OCI-LY7 (cell line): ENCODE data around the gene IL17RD. TPM values are rescaled to one million over a fixed set of nuclear protein-coding genes. Genes with fewer than 3 reads are reported as not detected.

Source experiments
- BruUV-seq: library from RNA; stranded (reverse); fragments of 400-500 nt; replicated peaks from 2 replicates; lab custom pipeline; 2021; lab: Mats Ljungman, UMichigan
- CTCF ChIA-PET: fragments of 300-600 bp; sonication (Branson Sonifier 250); formaldehyde crosslinking; loops from one replicate; lab custom pipeline; 2022; ENCODE audit warnings: antibody characterized with exemption; ENCODE audit not compliant: unreplicated experiment; lab: Charles Lee
- POLR2A ChIA-PET: fragments of 300-600 bp; sonication (Branson Sonifier 250); formaldehyde crosslinking; loops from one replicate; lab custom pipeline; 2022; ENCODE audit warnings: antibody characterized with exemption; lab: Charles Lee
- DNase-seq: peaks from one replicate; pipeline ENCODE4 v3.0.0-alpha.2; 2015; ENCODE audit warnings: low spot score
- H2AFZ ChIP-seq: fragments of 200-600 bp; sonication (generic), shearing (Covaris generic); 2 replicates; pipeline ENCODE4 v1.6.1; 2014; ENCODE audit warnings: mild to moderate bottlenecking, antibody characterized with exemption, low read length, moderate library complexity
- H3K27ac ChIP-seq: fragments of 200-600 bp; sonication (generic); 2 replicates; pipeline ENCODE4 v1.5.1; 2014; ENCODE audit warnings: mixed run types, low read depth, mild to moderate bottlenecking, moderate library complexity, low read length, inconsistent platforms; ENCODE audit not compliant: poor library complexity, severe bottlenecking
- H3K36me3 ChIP-seq: fragments of 200-600 bp; sonication (generic); 2 replicates; pipeline ENCODE4 v1.6.1; 2014; ENCODE audit warnings: mild to moderate bottlenecking, antibody characterized with exemption, low read length, moderate library complexity, mixed read lengths; ENCODE audit not compliant: insufficient read depth
- H3K4me1 ChIP-seq: fragments of 200-600 bp; sonication (generic); 2 replicates; pipeline ENCODE4 v1.5.1; 2014; ENCODE audit warnings: mild to moderate bottlenecking, low read length; ENCODE audit not compliant: insufficient read depth, poor library complexity, severe bottlenecking
- H3K4me2 ChIP-seq: fragments of 200-600 bp; sonication (generic); 2 replicates; pipeline ENCODE4 v1.6.1; 2014; ENCODE audit warnings: mild to moderate bottlenecking, low read length
- H3K4me3 ChIP-seq: fragments of 200-600 bp; sonication (generic); 2 replicates; pipeline ENCODE4 v1.5.1; 2014; ENCODE audit warnings: mild to moderate bottlenecking, low read depth, low read length; ENCODE audit not compliant: poor library complexity, severe bottlenecking
- H3K79me2 ChIP-seq: fragments of 200-600 bp; sonication (generic); 2 replicates; pipeline ENCODE4 v1.6.1; 2016; ENCODE audit warnings: low read depth, mild to moderate bottlenecking, low read length, moderate library complexity, mixed read lengths; ENCODE audit not compliant: insufficient read depth
- H3K9me2 ChIP-seq: fragments of 200-600 bp; sonication (generic); 2 replicates; pipeline ENCODE4 v1.6.1; 2016; ENCODE audit warnings: mild to moderate bottlenecking, low read length, mixed read lengths; ENCODE audit not compliant: insufficient read depth
- H3K9me3 ChIP-seq: fragments of 200-600 bp; sonication (generic); 2 replicates; pipeline ENCODE4 v1.6.1; 2014; ENCODE audit warnings: mild to moderate bottlenecking, mixed run types, low read length, mixed read lengths
- H4K20me1 ChIP-seq: fragments of 200-600 bp; sonication (generic); 2 replicates; pipeline ENCODE4 v1.6.1; 2014; ENCODE audit warnings: mild to moderate bottlenecking, antibody characterized with exemption, low read length, moderate library complexity, mixed read lengths; ENCODE audit not compliant: insufficient read depth
- CTCF ChIP-seq: fragments of 200-600 bp; sonication (generic); conservative IDR thresholded peaks from 2 replicates; pipeline ENCODE4 v1.5.1; 2014; ENCODE audit warnings: mild to moderate bottlenecking, antibody characterized with exemption, low read length, moderate library complexity, mixed read lengths
- EZH2phosphoT487 ChIP-seq: fragments of 200-600 bp; sonication (generic); IDR thresholded peaks from 2 replicates; pipeline ENCODE4 v1.6.1; 2018; ENCODE audit warnings: low read depth, borderline replicate concordance, mild to moderate bottlenecking, mixed run types, antibody characterized with exemption, low read length, moderate library complexity, mixed read lengths
- intact Hi-C: fragments of 100-400 bp; cut with micrococcal nuclease; formaldehyde crosslinking; loops from one replicate; pipeline ENCODE4 v1.10.0; 2022; ENCODE audit not compliant: unreplicated experiment
- total RNA-seq, 2 experiments: library from RNA; depleted of rRNA in 1 of 2; stranded (reverse); fragments of >200 nt in 1 of 2; shearing (Covaris generic) in 1 of 2; gene quantifications; 2 replicates each; pipeline ENCODE4 v1.2.3, GENCODE V29; 2014 to 2022

The IL17RD gene
- total RNA-seq, 2 experiments from 2014 or later = 0.06 to 0.36 TPM

DNA sequence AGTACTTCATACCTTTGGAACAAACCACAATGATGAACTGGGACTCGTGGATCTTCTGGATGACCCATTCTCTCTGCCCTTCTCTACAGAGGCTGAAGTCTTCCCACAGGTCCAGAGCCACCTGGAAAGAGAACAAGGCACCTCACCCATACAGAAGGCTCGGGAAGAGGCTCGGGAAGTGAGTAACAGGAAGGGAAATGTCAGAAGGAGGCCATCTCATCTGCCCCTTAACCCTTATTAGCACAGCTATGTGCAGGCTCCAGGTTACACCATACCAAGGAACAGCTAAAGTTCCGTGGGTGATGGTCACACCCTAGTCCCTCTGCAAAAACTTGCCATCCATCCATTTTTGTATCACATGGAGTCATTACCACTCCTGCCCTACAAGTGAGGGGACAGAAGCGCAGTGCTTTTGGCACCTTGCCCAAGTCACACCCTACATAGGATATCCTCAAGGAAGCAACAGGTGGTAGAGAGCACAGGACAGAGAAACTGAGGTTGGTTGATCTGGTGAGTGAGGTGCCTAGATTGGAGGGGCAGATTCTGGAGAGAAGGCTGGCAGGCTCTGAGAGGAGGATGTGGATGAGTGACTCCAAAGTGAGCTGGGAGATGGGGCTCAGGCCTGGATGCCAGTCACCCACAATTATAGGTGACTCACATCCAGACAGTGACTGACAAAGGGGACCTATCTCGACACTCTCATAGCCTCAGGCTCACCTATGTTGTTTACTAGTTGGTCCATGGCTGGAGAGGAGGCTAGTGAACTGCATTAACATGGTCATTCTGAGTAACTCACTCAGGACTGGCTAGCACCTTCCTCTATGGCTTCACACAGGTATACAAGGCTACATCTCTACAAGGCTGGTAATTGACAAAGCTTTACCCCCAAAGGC, 66.5 kb downstream of the IL17RD start:
- H3K79me2 ChIP-seq = no peaks in the 10 kb centered on the region
- intact Hi-C loops = no loop called here
- H3K36me3 ChIP-seq = no peaks in the 10 kb centered on the region
- no peak overlapping the region for H3K27ac ChIP-seq
- no peak for DNase-seq
- H3K4me1 ChIP-seq = peaks cover 27% of the 10 kb centered on the region
- no peaks in the 10 kb centered on the region for H3K9me3 ChIP-seq
- no peak overlapping the region for H3K4me2 ChIP-seq
- no peak overlapping the region for H2AFZ ChIP-seq
- H3K9me2 ChIP-seq = no peaks in the 10 kb centered on the region
- ChIA-PET CTCF (no interaction called here), POLR2A (interaction anchor here (0.6 kb wide), 2 partner anchors 25 to 378 kb away, joined by 3 read pairs; no protein-coding TSS in a partner anchor)
- H3K4me3 ChIP-seq = no peak overlapping the region
- no peaks in the 10 kb centered on the region for H4K20me1 ChIP-seq
- no TSS peak for BruUV-seq
- TF ChIP-seq CTCF (no peak), EZH2phosphoT487 (no peak)

DNA sequence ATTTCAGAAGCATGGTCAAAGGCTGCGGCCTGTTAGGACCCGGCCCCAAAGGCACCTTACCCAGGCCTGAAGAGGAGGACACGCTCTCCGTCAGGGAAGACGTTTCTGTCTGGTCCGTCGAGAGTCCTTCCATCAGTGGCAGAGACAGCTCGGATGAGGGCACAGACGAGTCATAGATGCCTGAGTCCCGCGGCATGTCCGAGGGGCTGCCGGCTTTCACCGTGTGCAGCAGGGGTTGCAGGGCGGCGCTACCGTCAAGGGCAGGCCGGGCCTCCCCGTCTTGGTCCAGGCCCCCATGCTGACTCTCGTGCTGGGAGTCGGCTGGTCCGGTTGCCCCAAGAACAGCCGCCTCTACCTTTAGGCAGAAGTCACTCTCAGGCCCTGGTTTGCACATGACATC, 67.6 kb downstream of the IL17RD start:
- no TSS peak for BruUV-seq
- ChIA-PET CTCF (no interaction called here), POLR2A (interaction anchor here (0.5 kb wide), 1 partner anchor 25 kb away, joined by 3 read pairs; no protein-coding TSS in a partner anchor)
- no peak for DNase-seq
- Histone ChIP-seq H3K4me1 (peaks cover 20% of the 10 kb centered on the region), H3K36me3 (no peaks in the 10 kb centered on the region), H3K79me2 (no peaks in the 10 kb centered on the region), H3K9me2 (no peaks in the 10 kb centered on the region), H4K20me1 (no peaks in the 10 kb centered on the region), H3K4me3 (no peak overlapping the region), H3K4me2 (no peak overlapping the region), H2AFZ (no peak overlapping the region), H3K9me3 (no peaks in the 10 kb centered on the region), H3K27ac (no peak overlapping the region)
- TF ChIP-seq CTCF (no peak), EZH2phosphoT487 (no peak)
- intact Hi-C loops = no loop called here

DNA sequence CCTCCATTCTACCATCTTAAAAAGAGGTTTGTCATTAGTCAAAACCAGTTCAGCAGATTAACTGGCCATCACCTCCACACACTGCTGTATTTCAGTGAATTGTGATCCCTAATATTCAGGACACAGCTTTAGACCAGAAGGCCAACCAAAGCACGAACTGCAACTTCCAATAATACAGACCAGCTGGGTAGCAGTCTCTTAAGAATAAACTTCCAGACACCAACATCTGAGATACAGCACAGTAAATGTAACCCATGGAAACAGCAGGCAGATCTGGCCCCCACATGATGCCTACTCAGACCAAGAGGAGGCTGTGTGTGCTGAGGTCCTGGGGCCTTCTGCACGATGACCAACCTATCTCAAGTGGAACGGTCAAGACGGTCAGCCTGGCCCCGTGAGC, 69.8 kb downstream of the IL17RD start:
- no peak overlapping the region for H3K4me2 ChIP-seq
- ChIA-PET POLR2A (no interaction called here), CTCF (no interaction called here)
- no TSS peak for BruUV-seq
- H3K4me3 ChIP-seq = no peak overlapping the region
- no peaks in the 10 kb centered on the region for H3K9me2 ChIP-seq
- DNase-seq = no peak
- no peaks in the 10 kb centered on the region for H3K9me3 ChIP-seq
- TF ChIP-seq EZH2phosphoT487 (no peak), CTCF (no peak)
- H3K36me3 ChIP-seq = no peaks in the 10 kb centered on the region
- H4K20me1 ChIP-seq = no peaks in the 10 kb centered on the region
- peaks cover 27% of the 10 kb centered on the region for H3K4me1 ChIP-seq
- intact Hi-C loops = no loop called here
- no peak overlapping the region for H3K27ac ChIP-seq
- no peaks in the 10 kb centered on the region for H3K79me2 ChIP-seq
- no peak overlapping the region for H2AFZ ChIP-seq
